LNCaP clone FGC (cell line): ENCODE results near the gene FAM13C.
"Not testable (repeated sequence)": the region's sequence is repeated elsewhere in the genome, so short reads cannot be mapped to it uniquely, and the experiment has no call there.

Experiments
- DNase-seq: peaks from one replicate; pipeline ENCODE4 v3.0.0-alpha.2; 2011; ENCODE audit warnings: low read depth
- H3K4me3 ChIP-seq: 2 replicates; pipeline ENCODE4 v1.5.1; 2011; ENCODE audit warnings: mild to moderate bottlenecking, low read depth, low read length, control low read depth
- TF ChIP-seq, protein P1 (sequence below): IDR thresholded peaks from 2 replicates; pipeline ENCODE4 v1.5.1; 2012; ENCODE audit warnings: mild to moderate bottlenecking; ENCODE audit not compliant: control insufficient read depth, insufficient read depth; ENCODE audit errors: extremely low read depth

FAM13C gene

DNA sequence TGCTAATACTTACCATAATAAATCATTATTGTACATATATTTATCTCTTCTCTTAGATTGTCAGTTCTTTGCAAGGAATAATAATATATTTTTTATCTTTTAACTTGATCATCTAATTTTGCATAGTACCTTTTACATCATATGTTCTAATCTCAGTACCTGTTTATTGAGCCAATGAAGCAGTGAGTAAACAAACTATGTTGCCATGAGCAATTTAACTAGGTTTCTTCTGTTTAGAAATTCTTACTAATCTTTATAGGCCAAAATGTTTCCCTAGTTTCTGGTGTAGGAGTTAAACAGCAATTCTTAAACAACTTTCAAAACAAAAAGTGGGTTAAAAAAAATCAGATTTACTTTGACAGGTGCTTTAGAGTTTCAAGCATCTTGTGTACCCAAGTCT is 124.6 kb downstream of the FAM13C start:
- TF ChIP-seq, protein P1, sequence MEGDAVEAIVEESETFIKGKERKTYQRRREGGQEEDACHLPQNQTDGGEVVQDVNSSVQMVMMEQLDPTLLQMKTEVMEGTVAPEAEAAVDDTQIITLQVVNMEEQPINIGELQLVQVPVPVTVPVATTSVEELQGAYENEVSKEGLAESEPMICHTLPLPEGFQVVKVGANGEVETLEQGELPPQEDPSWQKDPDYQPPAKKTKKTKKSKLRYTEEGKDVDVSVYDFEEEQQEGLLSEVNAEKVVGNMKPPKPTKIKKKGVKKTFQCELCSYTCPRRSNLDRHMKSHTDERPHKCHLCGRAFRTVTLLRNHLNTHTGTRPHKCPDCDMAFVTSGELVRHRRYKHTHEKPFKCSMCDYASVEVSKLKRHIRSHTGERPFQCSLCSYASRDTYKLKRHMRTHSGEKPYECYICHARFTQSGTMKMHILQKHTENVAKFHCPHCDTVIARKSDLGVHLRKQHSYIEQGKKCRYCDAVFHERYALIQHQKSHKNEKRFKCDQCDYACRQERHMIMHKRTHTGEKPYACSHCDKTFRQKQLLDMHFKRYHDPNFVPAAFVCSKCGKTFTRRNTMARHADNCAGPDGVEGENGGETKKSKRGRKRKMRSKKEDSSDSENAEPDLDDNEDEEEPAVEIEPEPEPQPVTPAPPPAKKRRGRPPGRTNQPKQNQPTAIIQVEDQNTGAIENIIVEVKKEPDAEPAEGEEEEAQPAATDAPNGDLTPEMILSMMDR = no peak
- no peak overlapping the region for H3K4me3 ChIP-seq
- DNase-seq = peak; percentile 64

GRCh38 chr10:59236064-59236697 is 126.2 kb downstream of the FAM13C start:
- TF ChIP-seq, protein P1 = no peak
- DNase-seq = no peak
- H3K4me3 ChIP-seq = no peak overlapping the region

- TF ChIP-seq, protein P1 = peak; percentile 82
- DNase-seq = peak; percentile 34
- H3K4me3 ChIP-seq = no peak overlapping the region
Measured at GRCh38 chr10:59234816-59235429, 127.4 kb downstream of the FAM13C start.

DNA sequence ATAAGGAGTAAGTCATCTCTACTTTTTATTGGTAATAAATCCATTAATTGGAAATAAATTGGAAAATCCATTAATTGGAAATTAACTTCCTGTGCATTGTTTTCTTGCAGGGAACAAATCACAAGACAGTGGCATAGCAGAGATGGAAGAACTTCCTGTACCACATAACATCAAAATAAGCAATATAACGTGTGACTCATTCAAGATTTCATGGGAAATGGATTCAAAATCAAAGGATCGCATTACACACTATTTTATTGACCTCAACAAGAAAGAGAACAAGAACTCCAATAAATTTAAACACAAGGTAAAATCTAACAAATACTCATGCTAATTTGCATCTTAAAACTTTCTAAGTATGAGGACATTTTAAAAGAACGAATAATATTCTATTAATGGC is 128.2 kb downstream of the FAM13C start:
- no peak overlapping the region for H3K4me3 ChIP-seq
- DNase-seq = no peak
- TF ChIP-seq, protein P1 = no peak

DNA sequence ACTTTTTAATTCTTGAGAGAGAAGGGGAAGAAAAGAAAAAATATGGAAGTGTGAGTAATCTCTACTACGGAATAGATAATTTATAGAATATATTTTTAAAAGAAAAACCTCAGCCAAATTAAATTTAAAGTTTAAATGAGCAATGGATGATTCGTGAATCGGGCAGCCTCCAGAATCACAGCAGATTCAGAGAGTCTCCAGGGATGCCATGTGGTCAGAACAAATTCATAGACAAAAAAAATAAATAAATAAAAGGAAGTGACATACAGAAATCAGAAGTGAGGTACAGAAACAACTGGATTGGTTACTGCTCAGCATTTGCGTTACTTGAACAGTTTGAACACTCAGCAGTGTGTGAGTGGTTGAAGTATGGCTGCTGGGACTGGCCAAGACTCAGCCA is 132.9 kb downstream of the FAM13C start:
- no peak overlapping the region for H3K4me3 ChIP-seq
- TF ChIP-seq, protein P1 = no peak
- DNase-seq = no peak

- H3K4me3 ChIP-seq = no peak overlapping the region
- TF ChIP-seq, protein P1 = 0 out of 2 replicates have a peak, but pooled peaks have one; percentile 10
- DNase-seq = no peak
Measured at GRCh38 chr10:59227136-59227673, 135.1 kb downstream of the FAM13C start.

DNA sequence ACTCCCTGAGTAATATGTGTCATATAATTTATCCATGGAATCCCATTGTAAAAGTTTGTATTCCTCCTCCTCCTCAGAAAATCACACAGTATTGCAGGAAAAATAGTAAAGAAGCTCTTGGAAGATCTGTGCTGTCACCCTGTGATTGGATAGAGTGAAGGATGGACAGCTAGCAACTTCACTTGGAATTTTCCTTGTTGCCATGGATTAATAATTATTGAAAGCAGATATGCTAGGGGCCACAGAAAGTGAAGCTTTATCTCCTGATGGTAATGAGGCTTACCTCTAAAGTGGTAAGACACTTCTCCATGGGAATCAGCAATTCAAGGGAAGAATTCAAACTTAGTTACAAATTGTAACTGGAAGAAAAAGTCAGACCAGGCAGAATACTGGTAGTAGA is 137.1 kb downstream of the FAM13C start:
- TF ChIP-seq, protein P1 = no peak
- no peak overlapping the region for H3K4me3 ChIP-seq

GRCh38 chr10:59223597-59223996 is 138.8 kb downstream of the FAM13C start:
- H3K4me3 ChIP-seq, DNase-seq: not testable (repeated sequence)

More for the DNA sequence above, 137.1 kb downstream of the FAM13C start:
- no peak for DNase-seq
